Measurements from ENCODE around the gene ZNF778. TPM values are rescaled to one million over a fixed set of nuclear protein-coding genes. Genes with fewer than 3 reads are reported as not detected.

Gene ZNF778
- total RNA-seq, 2 donors from 2014 or later = 3.9 to 6.4 TPM

- H3K4me1 ChIP-seq = no peaks in the 10 kb centered on the region
- no peak overlapping the region for H3K9ac ChIP-seq (ENCODE audit: low read depth in 2 of 2, low read length in 2 of 2)
- no peak overlapping the region for H3K4me3 ChIP-seq
- no peaks in the 10 kb centered on the region for H3K9me3 ChIP-seq
- no peaks in the 10 kb centered on the region for H3K27me3 ChIP-seq
- no peak overlapping the region for H3K27ac ChIP-seq
- no peak for DNase-seq
- no peak for TF ChIP-seq CTCF (IDR thresholded peaks at IDR 0.05)
- H3K36me3 ChIP-seq = peaks cover 25% of the 10 kb centered on the region
- intact Hi-C loops (cut with DNase I) = no loop called here
These were observed 65.0 kb downstream of the ZNF778 start for GRCh38 chr16:89282523-89282922.

DNA sequence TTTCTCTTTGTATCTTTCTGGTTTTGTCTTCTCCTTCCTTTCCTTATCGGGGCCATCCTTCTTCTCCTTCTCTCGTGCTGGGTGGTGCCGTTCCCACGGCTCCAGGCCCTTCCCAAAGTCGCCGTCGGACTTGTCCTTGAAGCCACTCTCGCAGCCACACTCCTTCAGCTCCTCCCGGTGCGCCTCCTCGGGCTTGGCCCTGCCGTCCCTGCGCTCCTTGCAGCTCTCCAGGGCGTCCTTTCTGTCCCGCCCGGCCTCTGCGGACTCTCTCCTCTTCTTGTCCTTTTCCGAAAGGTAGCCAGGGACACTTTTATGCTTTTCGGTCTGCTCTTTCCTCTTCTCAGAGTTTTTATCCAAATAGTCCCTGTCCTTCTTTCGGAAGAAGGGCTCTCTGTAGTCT lies 65.9 kb downstream of the ZNF778 start:
- peaks cover 25% of the 10 kb centered on the region for H3K36me3 ChIP-seq
- DNase-seq = no peak
- no peak for TF ChIP-seq CTCF (IDR thresholded peaks at IDR 0.05)
- no peaks in the 10 kb centered on the region for H3K27me3 ChIP-seq
- intact Hi-C loops (cut with DNase I) = no loop called here
- H3K27ac ChIP-seq = no peak overlapping the region
- no peaks in the 10 kb centered on the region for H3K4me1 ChIP-seq
- no peak overlapping the region for H3K4me3 ChIP-seq
- H3K9me3 ChIP-seq = no peaks in the 10 kb centered on the region
- H3K9ac ChIP-seq (ENCODE audit: low read depth in 2 of 2, low read length in 2 of 2) = no peak overlapping the region

- no peak for DNase-seq
- Histone ChIP-seq H3K4me1 (no peaks in the 10 kb centered on the region), H3K9me3 (no peaks in the 10 kb centered on the region), H3K4me3 (no peak overlapping the region), H3K27ac (no peak overlapping the region), H3K27me3 (no peaks in the 10 kb centered on the region), H3K36me3 (peaks cover 25% of the 10 kb centered on the region), H3K9ac (ENCODE audit: low read depth in 2 of 2, low read length in 2 of 2) (no peak overlapping the region)
- no peak for TF ChIP-seq CTCF (IDR thresholded peaks at IDR 0.05)
- intact Hi-C loops (cut with DNase I) = no loop called here
These were observed 67.9 kb downstream of the ZNF778 start for GRCh38 chr16:89285381-89285780.

- no peak overlapping the region for H3K27ac ChIP-seq
- no peak for DNase-seq
- H3K36me3 ChIP-seq = peaks cover 25% of the 10 kb centered on the region
- no peak overlapping the region for H3K9ac ChIP-seq (ENCODE audit: low read depth in 2 of 2, low read length in 2 of 2)
- no peaks in the 10 kb centered on the region for H3K9me3 ChIP-seq
- TF ChIP-seq CTCF (IDR thresholded peaks at IDR 0.05) = no peak
- no peak overlapping the region for H3K4me3 ChIP-seq
- H3K27me3 ChIP-seq = no peaks in the 10 kb centered on the region
- no peaks in the 10 kb centered on the region for H3K4me1 ChIP-seq
- intact Hi-C loops (cut with DNase I) = no loop called here
These were observed 68.6 kb downstream of the ZNF778 start for GRCh38 chr16:89286096-89286495.

Other genes with a start within 250 kb of the ZNF778 start
- gene CBFA2T3, start 240.5 kb upstream of the ZNF778 start, total RNA-seq = 10 to 100 TPM; 10.1 to 10.5 TPM
- gene ACSF3, start 123.9 kb upstream of the ZNF778 start, total RNA-seq = 10 to 100 TPM; 60.2 TPM
- gene CDH15, start 46.0 kb upstream of the ZNF778 start, total RNA-seq = not detected
- 1 to 10 TPM in 1 of 2 donors, not detected in 1; 1.3 TPM for gene SLC22A31, start 17.2 kb upstream of the ZNF778 start, total RNA-seq

Measured in colonic mucosa (tissue), 4 donors.